HepG2 (cell line): ENCODE measurements around the gene YEATS4. TPM values are rescaled to one million over a fixed set of nuclear protein-coding genes. Genes with fewer than 3 reads are reported as not detected.
A peak's percentile ranks its signal among the peaks of the same experiment; 100 is the strongest.

Experiments used
- ATF2 ChIP-seq: sonication (generic); formaldehyde crosslinking; IDR thresholded peaks from 2 replicates; pipeline ENCODE4 v1.4.0; 2020; ENCODE audit warnings: missing genetic modification reagents
- CCDC6 ChIP-seq: sonication (generic); formaldehyde crosslinking; IDR thresholded peaks from 2 replicates; pipeline ENCODE4 v1.8.1; 2022; ENCODE audit warnings: mild to moderate bottlenecking, missing genetic modification reagents, moderate library complexity
- GABPA ChIP-seq, 2 experiments: IDR thresholded peaks; 2 replicates each; pipeline ENCODE4 v1.6.1; 2011 to 2016; ENCODE audit warnings: low read depth in 2 of 2, low read length in 1 of 2, missing biosample characterization in 1 of 2, missing genetic modification characterization in 1 of 2
- HNF4A ChIP-seq: sonication (generic); formaldehyde crosslinking; IDR thresholded peaks from 2 replicates; pipeline ENCODE4 v1.4.0; 2020; ENCODE audit warnings: missing genetic modification reagents
- IKZF1 ChIP-seq: fragments of 450-650 bp; IDR thresholded peaks from 2 replicates; pipeline ENCODE4 v1.7.1; 2016
- KLF16 ChIP-seq, 2 experiments: sonication (generic) in 1 of 2; formaldehyde crosslinking in 1 of 2; IDR thresholded peaks; 2 replicates each; pipeline versions ENCODE4 v1.6.1 to v1.8.0; 2016 to 2023; ENCODE audit warnings: missing genetic modification reagents in 2 of 2, missing compliant biosample characterization in 1 of 2
- PITX1 ChIP-seq: sonication (generic); formaldehyde crosslinking; IDR thresholded peaks from 2 replicates; pipeline ENCODE4 v1.5.1; 2020; ENCODE audit warnings: mild to moderate bottlenecking, missing genetic modification reagents
- SIN3A ChIP-seq: IDR thresholded peaks from 2 replicates; pipeline ENCODE4 v1.6.1; 2011; ENCODE audit warnings: low read depth, mild to moderate bottlenecking, control low read depth, low read length, borderline replicate concordance
- SMC3 ChIP-seq: IDR thresholded peaks from 2 replicates; pipeline ENCODE4 v1.6.1; 2011; ENCODE audit warnings: low read length, improper control_type of control experiment
- SNAPC2 ChIP-seq: sonication (generic); formaldehyde crosslinking; IDR thresholded peaks from 2 replicates; pipeline ENCODE4 v1.8.1; 2022; ENCODE audit warnings: mild to moderate bottlenecking, missing genetic modification reagents
- SOX13 ChIP-seq, 3 experiments: fragments of 450-650 bp in 1 of 3; sonication (generic) in 1 of 3; formaldehyde crosslinking in 1 of 3; IDR thresholded peaks in 2 of 3; conservative IDR thresholded peaks in 1 of 3; 2 replicates each; pipeline versions ENCODE4 v1.5.0 to v1.6.1; 2016 to 2020; ENCODE audit warnings: antibody characterized with exemption in 1 of 3, mild to moderate bottlenecking in 1 of 3, missing compliant biosample characterization in 1 of 3, missing genetic modification reagents in 1 of 3, moderate library complexity in 1 of 3
- SYNCRIP ChIP-seq: fragments of 200-400 bp; formaldehyde crosslinking; IDR thresholded peaks from 2 replicates; pipeline ENCODE4 v1.6.1; 2018; ENCODE audit warnings: mild to moderate bottlenecking, low read depth, low read length; ENCODE audit not compliant: insufficient read depth
- TP53 ChIP-seq: sonication (generic); formaldehyde crosslinking; conservative IDR thresholded peaks from 2 replicates; pipeline ENCODE4 v1.4.0; 2020; ENCODE audit warnings: missing genetic modification reagents
- ZNF224 ChIP-seq: sonication (generic); formaldehyde crosslinking; IDR thresholded peaks from 2 replicates; pipeline ENCODE4 v1.5.0; 2020; ENCODE audit warnings: mild to moderate bottlenecking, missing genetic modification reagents
- ZNF24 ChIP-seq: fragments of 450-650 bp; IDR thresholded peaks from 2 replicates; pipeline ENCODE4 v1.6.1; 2017; ENCODE audit warnings: antibody characterized with exemption, mild to moderate bottlenecking
- ZNF441 ChIP-seq: sonication (generic); formaldehyde crosslinking; IDR thresholded peaks from 2 replicates; pipeline ENCODE4 v1.7.0; 2021; ENCODE audit warnings: missing genetic modification reagents, borderline replicate concordance
- ZNF788 ChIP-seq: sonication (generic); formaldehyde crosslinking; IDR thresholded peaks from 2 replicates; pipeline ENCODE4 v1.5.0; 2020; ENCODE audit warnings: mild to moderate bottlenecking, missing genetic modification reagents, borderline replicate concordance
- ZNF816 ChIP-seq: sonication (generic); formaldehyde crosslinking; IDR thresholded peaks from 2 replicates; pipeline ENCODE4 v1.8.0; 2022; ENCODE audit warnings: missing genetic modification reagents, mild to moderate bottlenecking, borderline replicate concordance
- polyA plus RNA-seq, 8 experiments: library from polyadenylated mRNA; depleted of rRNA in 3 of 8; stranded (reverse) in 7 of 8; unstranded in 1 of 8; fragments of >200 nt; fragmentation: Illumina TruSeq in 4 of 8; extraction: Trizol in 4 of 8; gene quantifications; 2 replicates each; pipeline versions ENCODE4 v1.2.1 to v1.2.3, GENCODE V29; 2011 to 2016; ENCODE audit warnings: low read depth in 4 of 8, missing spikeins in 1 of 8, mixed read lengths in 1 of 8; ENCODE audit not compliant: insufficient read depth in 1 of 8
- total RNA-seq, 5 experiments: library from RNA; depleted of rRNA; stranded (reverse); fragments of >200 nt; fragmentation: Illumina TruSeq; extraction: Trizol; gene quantifications; 2 replicates each; pipeline ENCODE4 v1.2.3, GENCODE V29; 2016; ENCODE audit warnings: low read depth in 1 of 5
- TF ChIP-seq, protein P1 (sequence below): sonication (generic); formaldehyde crosslinking; IDR thresholded peaks from 2 replicates; pipeline ENCODE4 v1.4.0; 2020; ENCODE audit warnings: missing genetic modification reagents, borderline replicate concordance
- TF ChIP-seq, protein P2 (sequence below): sonication (generic); formaldehyde crosslinking; IDR thresholded peaks from 2 replicates; pipeline ENCODE4 v1.9.0; 2021; ENCODE audit warnings: missing genetic modification reagents, borderline replicate concordance
- TF ChIP-seq, protein P3 (sequence below): sonication (generic); formaldehyde crosslinking; IDR thresholded peaks from 2 replicates; pipeline ENCODE4 v1.5.1; 2020; ENCODE audit warnings: mild to moderate bottlenecking, missing genetic modification reagents, moderate library complexity

The YEATS4 gene
- total and polyA plus RNA-seq, 2 of the 13 experiments (the other 11 are each of a cell fraction or from before 2014, with no cell fraction given) = 16.8 to 45.0 TPM

GRCh38 chr12:69354556-69355187, 4.9 kb upstream of the YEATS4 start (continued):
- TF ChIP-seq ZNF816 (CRISPR knock-in tag) (no peak; the same call in 1 of the 2 replicates), HNF4A (CRISPR knock-in tag) (no peak), SYNCRIP (no peak), SMC3 (no peak), SOX13 (IDR thresholded peaks at IDR 0.05) (peak; percentile 33), SOX13 (CRISPR knock-in tag; conservative IDR thresholded peaks at IDR 0.05 in 1 of 2, IDR thresholded peaks at IDR 0.05 in 1 of 2) (no peak; a peak in 1 of 4 replicates), GABPA (IDR thresholded peaks at IDR 0.05; ENCODE audit: low read depth, low read length) (no peak), GABPA (CRISPR knock-in tag; IDR thresholded peaks at IDR 0.05; ENCODE audit: low read depth) (no peak), CCDC6 (peak; percentile 86), KLF16 (CRISPR knock-in tag; IDR thresholded peaks at IDR 0.05) (no peak; a peak in 1 of 4 replicates), ZNF224 (CRISPR knock-in tag) (no peak), SIN3A (peak; percentile 59; the same call in 1 of the 2 replicates), ZNF788 (CRISPR knock-in tag) (no peak; the same call in 1 of the 2 replicates), ZNF24 (no peak), IKZF1 (no peak), TP53 (CRISPR knock-in tag) (peak; percentile 65), SNAPC2 (CRISPR knock-in tag) (peak; percentile 76; the same call in 1 of the 2 replicates), ATF2 (CRISPR knock-in tag) (peak; percentile 61; the same call in 1 of the 2 replicates), PITX1 (CRISPR knock-in tag) (no peak; the same call in 1 of the 2 replicates), ZNF441 (no peak; the same call in 1 of the 2 replicates)
- TF ChIP-seq, protein P1, sequence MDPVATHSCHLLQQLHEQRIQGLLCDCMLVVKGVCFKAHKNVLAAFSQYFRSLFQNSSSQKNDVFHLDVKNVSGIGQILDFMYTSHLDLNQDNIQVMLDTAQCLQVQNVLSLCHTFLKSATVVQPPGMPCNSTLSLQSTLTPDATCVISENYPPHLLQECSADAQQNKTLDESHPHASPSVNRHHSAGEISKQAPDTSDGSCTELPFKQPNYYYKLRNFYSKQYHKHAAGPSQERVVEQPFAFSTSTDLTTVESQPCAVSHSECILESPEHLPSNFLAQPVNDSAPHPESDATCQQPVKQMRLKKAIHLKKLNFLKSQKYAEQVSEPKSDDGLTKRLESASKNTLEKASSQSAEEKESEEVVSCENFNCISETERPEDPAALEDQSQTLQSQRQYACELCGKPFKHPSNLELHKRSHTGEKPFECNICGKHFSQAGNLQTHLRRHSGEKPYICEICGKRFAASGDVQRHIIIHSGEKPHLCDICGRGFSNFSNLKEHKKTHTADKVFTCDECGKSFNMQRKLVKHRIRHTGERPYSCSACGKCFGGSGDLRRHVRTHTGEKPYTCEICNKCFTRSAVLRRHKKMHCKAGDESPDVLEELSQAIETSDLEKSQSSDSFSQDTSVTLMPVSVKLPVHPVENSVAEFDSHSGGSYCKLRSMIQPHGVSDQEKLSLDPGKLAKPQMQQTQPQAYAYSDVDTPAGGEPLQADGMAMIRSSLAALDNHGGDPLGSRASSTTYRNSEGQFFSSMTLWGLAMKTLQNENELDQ (CRISPR knock-in tag) = peak; percentile 82; the same call in 1 of the 2 replicates
- TF ChIP-seq, protein P2, sequence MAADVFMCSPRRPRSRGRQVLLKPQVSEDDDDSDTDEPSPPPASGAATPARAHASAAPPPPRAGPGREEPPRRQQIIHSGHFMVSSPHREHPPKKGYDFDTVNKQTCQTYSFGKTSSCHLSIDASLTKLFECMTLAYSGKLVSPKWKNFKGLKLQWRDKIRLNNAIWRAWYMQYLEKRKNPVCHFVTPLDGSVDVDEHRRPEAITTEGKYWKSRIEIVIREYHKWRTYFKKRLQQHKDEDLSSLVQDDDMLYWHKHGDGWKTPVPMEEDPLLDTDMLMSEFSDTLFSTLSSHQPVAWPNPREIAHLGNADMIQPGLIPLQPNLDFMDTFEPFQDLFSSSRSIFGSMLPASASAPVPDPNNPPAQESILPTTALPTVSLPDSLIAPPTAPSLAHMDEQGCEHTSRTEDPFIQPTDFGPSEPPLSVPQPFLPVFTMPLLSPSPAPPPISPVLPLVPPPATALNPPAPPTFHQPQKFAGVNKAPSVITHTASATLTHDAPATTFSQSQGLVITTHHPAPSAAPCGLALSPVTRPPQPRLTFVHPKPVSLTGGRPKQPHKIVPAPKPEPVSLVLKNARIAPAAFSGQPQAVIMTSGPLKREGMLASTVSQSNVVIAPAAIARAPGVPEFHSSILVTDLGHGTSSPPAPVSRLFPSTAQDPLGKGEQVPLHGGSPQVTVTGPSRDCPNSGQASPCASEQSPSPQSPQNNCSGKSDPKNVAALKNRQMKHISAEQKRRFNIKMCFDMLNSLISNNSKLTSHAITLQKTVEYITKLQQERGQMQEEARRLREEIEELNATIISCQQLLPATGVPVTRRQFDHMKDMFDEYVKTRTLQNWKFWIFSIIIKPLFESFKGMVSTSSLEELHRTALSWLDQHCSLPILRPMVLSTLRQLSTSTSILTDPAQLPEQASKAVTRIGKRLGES (CRISPR knock-in tag) = no peak
- TF ChIP-seq, protein P3, sequence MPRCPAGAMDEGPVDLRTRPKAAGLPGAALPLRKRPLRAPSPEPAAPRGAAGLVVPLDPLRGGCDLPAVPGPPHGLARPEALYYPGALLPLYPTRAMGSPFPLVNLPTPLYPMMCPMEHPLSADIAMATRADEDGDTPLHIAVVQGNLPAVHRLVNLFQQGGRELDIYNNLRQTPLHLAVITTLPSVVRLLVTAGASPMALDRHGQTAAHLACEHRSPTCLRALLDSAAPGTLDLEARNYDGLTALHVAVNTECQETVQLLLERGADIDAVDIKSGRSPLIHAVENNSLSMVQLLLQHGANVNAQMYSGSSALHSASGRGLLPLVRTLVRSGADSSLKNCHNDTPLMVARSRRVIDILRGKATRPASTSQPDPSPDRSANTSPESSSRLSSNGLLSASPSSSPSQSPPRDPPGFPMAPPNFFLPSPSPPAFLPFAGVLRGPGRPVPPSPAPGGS (CRISPR knock-in tag) = no peak
